Measurements from ENCODE around the gene ARAP1.

DNA sequence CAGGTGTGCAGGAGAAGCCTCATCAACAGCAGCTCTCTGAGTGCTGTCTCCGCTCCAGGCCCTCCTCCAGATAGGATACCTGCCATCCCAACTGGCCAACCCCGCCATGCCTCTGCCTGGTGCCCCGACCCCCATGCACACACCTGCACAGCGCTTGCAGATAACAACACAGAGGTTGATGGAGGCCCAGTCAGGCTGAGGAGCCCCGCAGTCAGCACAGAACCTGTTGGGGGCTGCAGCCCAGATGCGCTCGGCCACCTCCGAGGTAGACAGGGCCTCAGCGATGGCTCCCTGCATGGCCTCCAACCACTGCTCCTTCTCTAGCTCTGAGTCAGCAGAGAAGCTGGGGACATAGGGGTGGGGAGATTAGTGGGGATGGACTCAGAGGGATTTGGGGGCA, 45.2 kb downstream of the ARAP1 start:
- TF ChIP-seq, protein P1, sequence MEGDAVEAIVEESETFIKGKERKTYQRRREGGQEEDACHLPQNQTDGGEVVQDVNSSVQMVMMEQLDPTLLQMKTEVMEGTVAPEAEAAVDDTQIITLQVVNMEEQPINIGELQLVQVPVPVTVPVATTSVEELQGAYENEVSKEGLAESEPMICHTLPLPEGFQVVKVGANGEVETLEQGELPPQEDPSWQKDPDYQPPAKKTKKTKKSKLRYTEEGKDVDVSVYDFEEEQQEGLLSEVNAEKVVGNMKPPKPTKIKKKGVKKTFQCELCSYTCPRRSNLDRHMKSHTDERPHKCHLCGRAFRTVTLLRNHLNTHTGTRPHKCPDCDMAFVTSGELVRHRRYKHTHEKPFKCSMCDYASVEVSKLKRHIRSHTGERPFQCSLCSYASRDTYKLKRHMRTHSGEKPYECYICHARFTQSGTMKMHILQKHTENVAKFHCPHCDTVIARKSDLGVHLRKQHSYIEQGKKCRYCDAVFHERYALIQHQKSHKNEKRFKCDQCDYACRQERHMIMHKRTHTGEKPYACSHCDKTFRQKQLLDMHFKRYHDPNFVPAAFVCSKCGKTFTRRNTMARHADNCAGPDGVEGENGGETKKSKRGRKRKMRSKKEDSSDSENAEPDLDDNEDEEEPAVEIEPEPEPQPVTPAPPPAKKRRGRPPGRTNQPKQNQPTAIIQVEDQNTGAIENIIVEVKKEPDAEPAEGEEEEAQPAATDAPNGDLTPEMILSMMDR (IDR thresholded peaks at IDR 0.05) = no peak
- TF ChIP-seq POLR2A (IDR thresholded peaks at IDR 0.05) = no peak
